SU-DHL-6 (cell line): Measurements from ENCODE around the gene DOK6.

ENCODE experiments used
- H2AFZ ChIP-seq: fragments of 200-600 bp; sonication (generic); 2 replicates; pipeline ENCODE4 v1.6.1; 2014; ENCODE audit warnings: low read depth, mild to moderate bottlenecking, moderate library complexity, mixed read lengths, antibody characterized with exemption, low read length; ENCODE audit not compliant: severe bottlenecking
- H3F3A ChIP-seq: fragments of 200-600 bp; shearing (Covaris generic); 2 replicates; pipeline ENCODE4 v1.6.0; 2016; ENCODE audit warnings: antibody characterized with exemption, mild to moderate bottlenecking; ENCODE audit not compliant: insufficient read depth
- H3K27ac ChIP-seq: fragments of 200-600 bp; sonication (generic); 2 replicates; pipeline ENCODE4 v1.5.1; 2016; ENCODE audit warnings: low read depth, mild to moderate bottlenecking, low read length, moderate library complexity, mixed read lengths
- H3K27me3 ChIP-seq: fragments of 200-600 bp; sonication (generic), shearing (Covaris generic); 2 replicates; pipeline ENCODE4 v1.6.0; 2014; ENCODE audit warnings: mild to moderate bottlenecking, low read length
- H3K36me3 ChIP-seq: fragments of 200-600 bp; sonication (generic); 2 replicates; pipeline ENCODE4 v1.6.1; 2014; ENCODE audit warnings: mild to moderate bottlenecking, low read length, mixed read lengths
- H3K4me2 ChIP-seq: fragments of 300-600, 200-600 bp; shearing (Covaris generic), sonication (generic); 2 replicates; pipeline ENCODE4 v1.6.0; 2014; ENCODE audit warnings: low read length, low read depth, mild to moderate bottlenecking; ENCODE audit not compliant: poor library complexity, severe bottlenecking
- H3K4me3 ChIP-seq: fragments of 200-600 bp; sonication (generic); 2 replicates; pipeline ENCODE4 v1.5.1; 2014; ENCODE audit warnings: antibody characterized with exemption, low read length, mild to moderate bottlenecking, mixed read lengths; ENCODE audit not compliant: insufficient read depth, poor library complexity, severe bottlenecking
- H3K79me2 ChIP-seq: fragments of 200-600 bp; sonication (generic); 2 replicates; pipeline ENCODE4 v1.6.1; 2014; ENCODE audit warnings: mild to moderate bottlenecking, low read length, moderate library complexity; ENCODE audit not compliant: insufficient read depth
- H3K9ac ChIP-seq: fragments of 200-600 bp; sonication (generic); 2 replicates; pipeline ENCODE4 v1.7.0; 2014; ENCODE audit warnings: mild to moderate bottlenecking, low read length
- H3K9me2 ChIP-seq: fragments of 200-600 bp; sonication (generic); replicated peaks from 2 replicates; pipeline ENCODE4 v1.6.1; 2014; ENCODE audit warnings: low read length; ENCODE audit not compliant: insufficient read depth
- H3K9me3 ChIP-seq: fragments of 200-600 bp; sonication (generic); 2 replicates; pipeline ENCODE4 v1.6.1; 2014; ENCODE audit warnings: low read length, mixed read lengths; ENCODE audit not compliant: insufficient read depth
- H4K20me1 ChIP-seq: fragments of 200-600 bp; sonication (generic); 2 replicates; pipeline ENCODE4 v1.6.1; 2014; ENCODE audit warnings: low read depth, mild to moderate bottlenecking, antibody characterized with exemption, low read length, moderate library complexity, mixed read lengths
- EZH2phosphoT487 ChIP-seq: fragments of 200-600 bp; sonication (generic), shearing (Covaris generic); conservative IDR thresholded peaks from 2 replicates; pipeline ENCODE4 v1.6.1; 2018; ENCODE audit warnings: mild to moderate bottlenecking, antibody characterized with exemption, low read length, moderate library complexity, mixed read lengths
- TF ChIP-seq, protein P1 (sequence below): fragments of 200-600 bp; sonication (generic); IDR thresholded peaks from one replicate; pipeline ENCODE4 v1.5.1; 2017; ENCODE audit warnings: antibody characterized with exemption, mild to moderate bottlenecking, low read length, moderate library complexity; ENCODE audit not compliant: insufficient read depth, poor library complexity, severe bottlenecking

DOK6 gene

DNA sequence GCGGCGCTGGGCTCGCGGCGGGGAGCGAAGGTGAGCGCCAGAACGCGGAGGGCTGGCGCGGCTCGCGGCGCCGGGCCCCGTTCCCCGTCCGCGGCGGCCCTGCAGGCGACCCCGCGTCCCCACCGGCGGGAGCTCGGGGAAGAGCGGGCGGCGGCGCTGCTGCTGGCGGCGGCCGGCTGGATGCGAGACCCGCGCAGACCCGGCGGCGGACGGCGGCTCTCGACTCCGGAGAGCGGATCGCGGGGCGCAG lies 213 bp downstream of the DOK6 start:
- no peak overlapping the region for H3K9ac ChIP-seq

DNA sequence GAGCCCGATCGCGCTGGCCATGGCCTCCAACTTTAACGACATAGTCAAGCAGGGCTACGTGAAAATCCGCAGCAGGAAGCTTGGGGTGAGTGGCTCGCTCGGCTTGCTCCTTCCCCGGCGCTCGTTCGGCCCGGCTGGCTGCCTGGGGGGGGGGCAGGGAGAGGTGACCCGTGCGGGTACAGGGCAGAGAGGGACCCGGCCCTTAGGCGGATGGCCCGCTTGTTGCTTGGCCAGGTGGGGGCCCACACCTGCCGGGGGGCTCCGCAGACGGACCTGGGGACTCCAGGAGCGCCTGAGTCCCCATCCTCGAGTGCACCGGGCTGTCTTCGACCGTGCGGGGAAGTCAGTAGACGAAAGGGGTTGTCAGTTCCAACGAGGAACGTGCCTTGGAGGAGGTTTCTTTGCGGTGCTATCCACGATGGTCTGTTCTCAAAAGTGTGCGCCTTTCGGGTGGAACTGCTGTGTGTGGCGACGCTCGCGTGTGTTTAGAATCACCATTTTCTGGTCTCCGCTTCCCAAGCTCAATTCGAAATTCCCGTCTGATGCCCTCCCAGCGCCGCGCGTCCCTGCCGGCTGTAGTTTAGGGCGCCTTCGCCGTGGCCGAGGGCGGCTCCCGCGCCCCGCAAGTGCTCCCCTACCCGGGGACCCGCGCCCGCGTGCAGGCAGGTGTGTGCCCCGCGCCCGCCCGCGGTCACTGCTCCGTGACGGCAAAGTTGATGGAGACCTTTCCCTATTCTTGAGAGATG lies 711 bp downstream of the DOK6 start:
- Histone ChIP-seq H3K79me2 (no peaks in the 10 kb centered on the region), H3K9ac (no peak overlapping the region), H3K27me3 (no peaks in the 10 kb centered on the region), H3K9me3 (no peaks in the 10 kb centered on the region), H3K9me2 (0 out of 2 replicates have a peak, but pooled peaks cover 4% of the 10 kb centered on the region), H3K36me3 (no peaks in the 10 kb centered on the region), H3K27ac (no peak overlapping the region), H4K20me1 (no peaks in the 10 kb centered on the region), H3K4me2 (no peak overlapping the region), H3F3A (no peaks in the 10 kb centered on the region), H3K4me3 (no peak overlapping the region), H2AFZ (no peak overlapping the region)
- TF ChIP-seq, protein P1, sequence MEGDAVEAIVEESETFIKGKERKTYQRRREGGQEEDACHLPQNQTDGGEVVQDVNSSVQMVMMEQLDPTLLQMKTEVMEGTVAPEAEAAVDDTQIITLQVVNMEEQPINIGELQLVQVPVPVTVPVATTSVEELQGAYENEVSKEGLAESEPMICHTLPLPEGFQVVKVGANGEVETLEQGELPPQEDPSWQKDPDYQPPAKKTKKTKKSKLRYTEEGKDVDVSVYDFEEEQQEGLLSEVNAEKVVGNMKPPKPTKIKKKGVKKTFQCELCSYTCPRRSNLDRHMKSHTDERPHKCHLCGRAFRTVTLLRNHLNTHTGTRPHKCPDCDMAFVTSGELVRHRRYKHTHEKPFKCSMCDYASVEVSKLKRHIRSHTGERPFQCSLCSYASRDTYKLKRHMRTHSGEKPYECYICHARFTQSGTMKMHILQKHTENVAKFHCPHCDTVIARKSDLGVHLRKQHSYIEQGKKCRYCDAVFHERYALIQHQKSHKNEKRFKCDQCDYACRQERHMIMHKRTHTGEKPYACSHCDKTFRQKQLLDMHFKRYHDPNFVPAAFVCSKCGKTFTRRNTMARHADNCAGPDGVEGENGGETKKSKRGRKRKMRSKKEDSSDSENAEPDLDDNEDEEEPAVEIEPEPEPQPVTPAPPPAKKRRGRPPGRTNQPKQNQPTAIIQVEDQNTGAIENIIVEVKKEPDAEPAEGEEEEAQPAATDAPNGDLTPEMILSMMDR, result no peak
- TF ChIP-seq EZH2phosphoT487, result no peak

More for the DNA sequence above, 213 bp downstream of the DOK6 start:
- H3K27me3 ChIP-seq, result no peaks in the 10 kb centered on the region
- no peak overlapping the region for H3K4me2 ChIP-seq
- no peaks in the 10 kb centered on the region for H4K20me1 ChIP-seq
- no peak overlapping the region for H3K4me3 ChIP-seq
- no peak overlapping the region for H3K27ac ChIP-seq
- no peaks in the 10 kb centered on the region for H3K79me2 ChIP-seq
- H3F3A ChIP-seq, result no peaks in the 10 kb centered on the region
- no peaks in the 10 kb centered on the region for H3K36me3 ChIP-seq
- H2AFZ ChIP-seq, result no peak overlapping the region
- H3K9me2 ChIP-seq, result 0 out of 2 replicates have a peak, but pooled peaks cover 4% of the 10 kb centered on the region
- no peaks in the 10 kb centered on the region for H3K9me3 ChIP-seq
- TF ChIP-seq EZH2phosphoT487, result no peak
- TF ChIP-seq, protein P1, result no peak

DNA sequence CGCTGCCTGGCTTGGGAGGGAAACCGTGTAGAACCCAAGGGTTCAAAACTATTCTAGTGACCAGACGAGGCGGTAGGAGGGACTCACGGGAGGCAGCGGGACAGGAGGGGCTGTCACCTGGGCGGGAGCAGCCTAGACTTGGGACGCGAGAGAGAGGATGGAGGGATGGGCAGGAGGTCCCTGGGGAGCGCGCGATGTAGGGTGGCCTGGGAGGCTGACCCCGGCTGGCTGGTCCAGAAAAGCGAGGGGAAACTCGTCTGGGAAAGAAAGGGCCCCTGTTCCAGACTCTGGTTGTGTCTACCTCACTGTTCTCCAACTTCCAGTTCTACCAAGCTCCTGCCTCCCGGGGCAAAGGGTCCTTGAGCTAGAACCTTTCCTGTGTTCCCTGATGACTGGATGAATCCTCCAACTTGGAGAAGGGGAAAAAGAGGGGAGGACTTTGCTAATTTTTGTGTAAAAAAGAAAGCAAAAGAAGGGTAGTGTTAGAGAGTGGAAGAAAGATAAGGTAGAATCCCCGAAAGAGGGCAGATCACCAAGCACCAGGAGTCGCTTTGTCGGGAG lies 1.4 kb downstream of the DOK6 start:
- Histone ChIP-seq H3K36me3 (no peaks in the 10 kb centered on the region), H3K27me3 (no peaks in the 10 kb centered on the region), H3K79me2 (no peaks in the 10 kb centered on the region), H3K4me3 (no peak overlapping the region), H3K4me2 (no peak overlapping the region), H3K27ac (no peak overlapping the region), H3K9me2 (0 out of 2 replicates have a peak, but pooled peaks cover 4% of the 10 kb centered on the region), H3K9me3 (no peaks in the 10 kb centered on the region), H2AFZ (no peak overlapping the region), H4K20me1 (no peaks in the 10 kb centered on the region), H3F3A (no peaks in the 10 kb centered on the region), H3K9ac (no peak overlapping the region)
- TF ChIP-seq, protein P1, result no peak
- TF ChIP-seq EZH2phosphoT487, result no peak
